ENCODE data around the gene MUL1.
"Not testable (repeated sequence)": the region's sequence is repeated elsewhere in the genome, so short reads cannot be mapped to it uniquely, and the experiment has no call there.

MUL1 gene

GRCh38 chr1:20511518-20512428 lies 3.8 kb upstream of the MUL1 start:
- no peak for DNase-seq

- DNase-seq, result no peak
Observed at GRCh38 chr1:20508411-20508771, 440 bp upstream of the MUL1 start.

DNA sequence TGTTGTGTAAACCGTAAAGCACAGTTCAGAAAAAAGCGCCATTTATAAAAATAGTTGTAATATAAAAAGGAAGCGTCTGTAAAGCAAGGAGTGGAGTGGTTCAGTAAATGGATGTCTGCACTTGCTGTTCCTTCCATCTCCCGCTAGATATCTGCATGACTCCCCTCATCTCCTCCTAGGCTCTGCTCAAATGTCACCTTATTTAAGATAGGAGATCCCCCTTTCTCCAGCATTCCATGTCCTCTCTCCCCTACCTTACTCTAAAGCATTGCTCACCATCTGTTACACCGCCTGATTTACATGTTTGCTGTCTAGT lies 745 bp downstream of the MUL1 start:
- no peak for DNase-seq

GRCh38 chr1:20505488-20505887 lies 2.5 kb downstream of the MUL1 start:
- no peak for DNase-seq

GRCh38 chr1:20500716-20501115 lies 7.2 kb downstream of the MUL1 start:
- DNase-seq, result no peak

- DNase-seq, result no peak
Observed at GRCh38 chr1:20499718-20500117, 8.2 kb downstream of the MUL1 start.

GRCh38 chr1:20499105-20499504 lies 8.8 kb downstream of the MUL1 start:
- no peak for DNase-seq

GRCh38 chr1:20498116-20498515 lies 9.8 kb downstream of the MUL1 start:
- no peak for DNase-seq

DNA sequence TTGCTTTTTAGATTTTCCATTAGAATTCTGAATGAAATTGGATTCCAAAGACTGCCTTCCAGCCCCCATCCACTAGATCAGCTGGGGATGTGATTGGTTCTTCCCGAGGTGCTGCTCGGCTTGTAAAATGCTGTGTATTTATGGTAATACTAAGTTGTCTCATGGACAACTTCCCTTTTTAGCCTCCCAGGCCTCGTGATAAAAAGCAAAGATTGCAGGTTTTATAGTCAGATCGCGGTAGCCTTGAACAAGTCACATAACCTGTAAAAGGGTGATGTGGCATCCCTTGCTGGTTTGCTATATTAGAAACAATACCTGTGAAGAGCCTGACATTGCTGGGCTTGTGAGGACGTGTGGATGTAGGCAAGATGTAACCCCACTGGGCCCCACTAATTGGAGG lies 10.4 kb downstream of the MUL1 start:
- DNase-seq, result no peak

DNA sequence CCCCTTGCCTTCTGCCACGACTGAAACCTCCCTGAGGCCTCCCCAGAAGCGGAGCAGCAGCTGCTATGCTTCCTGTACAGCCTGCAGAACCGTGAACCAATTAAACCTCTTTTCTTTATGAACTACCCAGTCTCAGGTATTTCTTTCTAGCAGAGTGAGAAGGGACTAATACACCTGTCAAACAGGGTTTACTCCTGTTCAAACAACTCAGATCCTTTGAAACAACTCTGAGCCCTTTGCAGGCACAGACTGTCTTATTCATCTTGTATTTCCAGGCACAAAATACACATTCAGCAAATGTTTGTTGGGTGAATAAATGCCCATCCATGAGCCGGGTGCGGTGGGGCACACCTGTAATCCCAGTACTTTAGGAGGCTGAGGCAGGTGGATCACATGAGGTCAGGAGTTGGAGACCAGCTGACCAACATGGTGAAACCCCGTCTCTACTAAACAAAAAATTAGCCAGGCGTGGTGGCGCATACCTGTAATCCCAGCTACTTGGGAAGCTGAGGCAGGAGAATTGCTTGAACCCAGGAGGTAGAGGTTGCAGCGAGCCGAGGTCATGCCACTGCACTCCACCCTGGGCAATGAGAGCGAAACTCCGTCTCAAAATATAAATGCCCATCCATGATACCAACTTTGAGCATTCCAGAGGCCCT lies 11.1 kb downstream of the MUL1 start:
- DNase-seq, result not testable (repeated sequence)

DNA sequence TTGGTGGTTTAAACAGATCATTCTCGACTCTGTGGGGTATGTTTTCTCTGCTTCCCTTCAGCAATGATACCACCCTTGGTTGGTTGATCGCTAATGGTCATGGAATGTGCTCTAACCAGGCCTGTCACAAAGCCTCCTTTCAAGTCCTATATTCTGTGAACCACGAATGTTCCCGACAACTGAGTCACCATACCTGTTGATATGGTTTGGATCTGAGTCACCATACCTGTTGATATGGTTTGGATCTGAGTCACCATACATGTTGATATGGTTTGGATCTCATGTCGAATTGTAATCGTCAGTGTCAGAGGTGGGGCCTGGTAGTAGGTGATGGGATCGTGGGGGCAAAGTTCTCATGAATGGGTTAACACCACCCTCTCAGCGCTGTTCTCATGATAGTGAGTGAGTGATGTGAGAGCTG lies 11.7 kb downstream of the MUL1 start:
- no peak for DNase-seq

DNA sequence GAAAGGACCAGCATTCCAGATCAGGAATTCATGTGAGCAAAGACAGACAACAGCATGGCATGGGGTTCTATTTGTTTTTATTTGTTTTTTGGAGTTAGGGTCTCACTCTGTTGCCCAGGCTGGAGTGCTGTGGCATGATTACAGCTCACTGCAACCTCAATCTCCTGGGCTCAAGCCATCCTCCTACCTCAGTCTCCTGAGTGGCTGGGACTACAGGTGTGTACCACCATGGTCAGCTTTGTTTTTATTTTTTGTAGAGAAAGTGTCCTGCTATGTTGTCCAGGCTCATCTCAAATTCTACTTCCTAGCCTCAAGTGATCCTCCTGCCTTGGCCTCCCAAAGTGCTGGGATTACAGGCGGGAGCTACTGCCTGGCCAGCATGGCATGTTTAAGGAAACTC lies 12.3 kb downstream of the MUL1 start:
- no peak for DNase-seq

- no peak for DNase-seq
Observed at GRCh38 chr1:20494609-20495311, 13.2 kb downstream of the MUL1 start.

DNA sequence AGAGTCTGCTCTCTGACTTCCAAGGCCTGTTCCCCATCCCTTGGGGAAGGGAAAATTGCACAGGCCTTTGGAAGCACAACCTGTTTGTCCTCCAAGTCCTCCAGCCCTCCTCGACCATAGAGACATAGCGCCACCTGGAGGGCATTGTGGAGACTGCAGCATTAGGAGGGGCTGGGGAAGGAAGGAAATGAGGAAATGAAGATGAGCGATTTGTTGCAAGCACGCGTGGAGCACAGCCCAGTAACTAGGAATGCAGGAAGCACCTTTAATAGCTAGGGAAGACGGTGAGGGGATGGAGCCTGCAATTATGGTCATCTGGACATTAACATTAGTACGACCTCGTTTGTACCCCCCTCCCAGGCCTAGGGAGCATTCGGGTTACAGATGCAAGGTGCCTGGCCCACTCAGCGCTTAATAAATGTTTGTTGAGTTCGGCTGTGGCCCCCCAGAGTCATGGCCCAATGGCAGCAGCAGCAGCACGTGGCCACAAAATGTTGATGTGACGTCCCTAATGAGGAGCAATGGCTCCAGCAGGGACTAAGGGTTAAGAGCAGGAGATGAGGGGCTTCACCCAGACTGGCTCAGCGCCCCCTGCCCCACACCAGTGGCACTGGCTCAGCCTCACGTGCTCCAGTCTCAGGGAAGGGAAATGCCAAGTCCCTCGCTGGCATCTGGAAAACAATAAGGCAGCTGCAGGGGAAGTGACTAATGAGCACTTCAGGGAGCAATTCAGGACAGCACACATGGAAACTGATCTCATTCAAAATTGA lies 13.9 kb downstream of the MUL1 start:
- DNase-seq, result peak; percentile 95

DNA sequence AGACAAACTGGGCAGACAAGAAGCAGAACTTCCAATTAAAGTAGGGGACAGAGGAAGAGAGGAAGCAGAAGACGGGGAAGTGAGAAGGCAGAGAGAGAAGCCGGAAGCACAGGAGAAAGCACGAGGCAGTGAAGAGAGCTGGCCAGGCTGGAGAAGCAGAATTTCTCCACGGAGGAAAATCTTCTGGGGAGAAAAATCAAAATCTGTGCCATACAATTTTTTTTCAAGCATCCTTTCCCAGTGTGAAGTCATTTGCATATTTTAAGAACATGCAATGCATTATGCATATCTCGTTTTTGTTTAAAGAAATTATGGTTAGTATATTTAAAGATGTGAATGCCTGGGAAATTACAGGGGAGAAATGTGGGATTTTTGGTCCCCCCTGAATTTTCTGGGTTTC lies 14.6 kb downstream of the MUL1 start:
- no peak for DNase-seq

GRCh38 chr1:20492751-20493150 lies 15.2 kb downstream of the MUL1 start:
- DNase-seq, result no peak

- no peak for DNase-seq
Observed at GRCh38 chr1:20491866-20492265, 16.1 kb downstream of the MUL1 start.

GRCh38 chr1:20491178-20491577 lies 16.8 kb downstream of the MUL1 start:
- no peak for DNase-seq

DNA sequence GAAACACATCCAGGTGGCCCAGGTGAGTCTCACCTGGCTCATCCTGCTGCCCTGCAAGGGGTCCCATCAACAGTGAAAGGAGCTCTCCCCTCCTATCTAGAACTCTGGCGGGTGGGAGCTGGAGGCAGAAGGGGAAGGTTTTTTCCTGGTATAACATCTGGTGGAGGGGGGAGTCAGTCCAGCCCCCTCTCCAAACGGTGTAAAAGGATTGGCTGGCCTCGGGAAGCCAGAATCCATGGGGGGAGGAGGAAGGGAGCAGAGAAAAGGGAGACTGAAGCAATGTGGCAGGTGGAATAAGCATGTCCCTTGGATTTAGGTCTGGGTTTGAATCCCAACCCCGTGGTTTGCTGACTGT lies 20.7 kb downstream of the MUL1 start:
- DNase-seq, result no peak

DNA sequence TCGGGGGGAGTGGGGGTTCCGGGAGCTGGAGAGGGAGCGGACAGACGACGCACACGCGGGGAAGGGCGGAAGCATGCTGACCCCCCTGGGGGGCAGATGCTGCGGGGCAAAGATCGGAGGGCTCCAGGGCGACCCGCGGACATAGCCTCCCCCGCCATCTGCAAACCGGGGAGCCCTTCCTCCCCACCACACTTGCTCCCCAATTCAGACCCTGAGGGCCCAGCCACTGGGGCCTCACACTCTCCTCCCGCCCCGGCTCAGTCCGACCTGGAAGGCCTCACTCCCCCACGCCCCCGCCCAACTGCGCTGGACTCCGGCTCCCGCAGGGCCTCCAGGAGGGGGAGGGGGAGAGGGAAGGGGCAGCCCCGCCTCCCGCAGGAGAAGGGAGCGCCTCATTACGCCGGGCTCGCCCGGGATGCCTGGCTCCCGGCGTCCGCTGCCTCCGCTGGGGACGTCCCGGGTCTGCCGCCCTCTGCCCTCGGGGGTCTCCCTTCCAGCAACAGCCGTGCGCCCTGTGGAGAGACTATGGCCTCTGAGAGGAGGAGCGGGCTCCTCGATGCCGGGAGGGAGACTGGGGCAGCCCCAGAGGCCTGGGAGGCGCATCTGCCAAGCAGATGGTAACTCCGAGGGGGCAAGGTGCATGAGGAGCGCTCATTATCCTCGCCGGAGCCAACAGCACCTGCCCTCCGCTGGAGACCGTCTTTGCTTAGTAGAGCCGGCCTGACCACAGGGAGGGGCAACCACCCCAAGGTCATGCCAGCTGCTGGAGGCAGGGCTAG lies 21.3 kb downstream of the MUL1 start:
- DNase-seq, result peak; percentile 72

GRCh38 chr1:20485527-20486456 lies 22.2 kb downstream of the MUL1 start, which contains the start of gene CAMK2N1:
Gene CAMK2N1 (minus strand): TSS chr1:20486210. CDS start chr1:20485379, 831 bp downstream.
- DNase-seq, result peak; percentile 79

Measured in activated CD8-positive, alpha-beta memory T cell treated with anti-CD3 and anti-CD28 coated beads for 24 hours (primary cell).